KG1 (cell line): ENCODE results near the gene FES.
"Not testable (repeated sequence)": the region's sequence is repeated elsewhere in the genome, so short reads cannot be mapped to it uniquely, and the experiment has no call there.

Experiments
- DNase-seq: peaks from one replicate; lab custom pipeline; 2025; lab: John Stamatoyannopoulos, UW

The FES gene

GRCh38 chr15:90883976-90884718 is at the start of gene FES:
TSS of gene FES (plus strand) at chr15:90884504. CDS start at chr15:90885046, 542 bp downstream.
- DNase-seq, result peak; percentile 34

GRCh38 chr15:90834626-90835025 is 49.7 kb upstream of the FES start:
- DNase-seq, result no peak

- DNase-seq, result no peak
These were observed 47.9 kb upstream of the FES start for GRCh38 chr15:90836296-90836871.

- DNase-seq, result no peak
These were observed 47.2 kb upstream of the FES start for GRCh38 chr15:90837094-90837493.

GRCh38 chr15:90838139-90838538 is 46.2 kb upstream of the FES start:
- peak; percentile 27 for DNase-seq

GRCh38 chr15:90838544-90838943 is 45.8 kb upstream of the FES start:
- no peak for DNase-seq

- DNase-seq, result no peak
These were observed 44.9 kb upstream of the FES start for GRCh38 chr15:90839187-90840071.

- no peak for DNase-seq
These were observed 44.0 kb upstream of the FES start for GRCh38 chr15:90840157-90840855.

- DNase-seq, result no peak
These were observed 43.4 kb upstream of the FES start for GRCh38 chr15:90840954-90841353.

- DNase-seq, result no peak
These were observed 39.6 kb upstream of the FES start for GRCh38 chr15:90844696-90845095.

GRCh38 chr15:90845201-90845949 is 38.9 kb upstream of the FES start:
- no peak for DNase-seq

- not testable (repeated sequence) for DNase-seq
These were observed 34.9 kb upstream of the FES start for GRCh38 chr15:90849424-90849823.

- DNase-seq, result no peak
These were observed 33.2 kb upstream of the FES start for GRCh38 chr15:90851114-90851513.

GRCh38 chr15:90851940-90852339 is 32.4 kb upstream of the FES start:
- DNase-seq, result no peak

GRCh38 chr15:90855139-90855538 is 29.2 kb upstream of the FES start:
- DNase-seq, result no peak

- no peak for DNase-seq
These were observed 27.0 kb upstream of the FES start for GRCh38 chr15:90857337-90857736.

GRCh38 chr15:90857883-90858443 is 26.3 kb upstream of the FES start:
- no peak for DNase-seq

- DNase-seq, result no peak
These were observed 24.8 kb upstream of the FES start for GRCh38 chr15:90859234-90860131.

GRCh38 chr15:90860450-90860849 is 23.9 kb upstream of the FES start:
- no peak for DNase-seq
